H1 (cell line): ENCODE results near the gene DACH2.

Source experiments
- ATF2 ChIP-seq: IDR thresholded peaks from 2 replicates; pipeline ENCODE4 v1.6.1; 2012; ENCODE audit warnings: low read length, inconsistent platforms
- CBX8 ChIP-seq: fragments of 300-800, 300-1000 bp; sonication (generic); IDR thresholded peaks from 2 replicates; pipeline ENCODE4 v1.7.1; 2016; ENCODE audit warnings: low read depth, low read length, borderline replicate concordance
- CHD2 ChIP-seq: IDR thresholded peaks from 2 replicates; pipeline ENCODE4 v1.6.1; 2012; ENCODE audit warnings: low read length, improper control_type of control experiment
- CTCF ChIP-seq, 3 experiments: IDR thresholded peaks; 1 replicate in 2 of 3; 2 replicates in 1 of 3; pipeline versions ENCODE4 v1.5.1 to v1.6.1; 2011; ENCODE audit warnings: low read length in 3 of 3, mild to moderate bottlenecking in 3 of 3, inconsistent platforms in 2 of 3, low read depth in 1 of 3, moderate library complexity in 1 of 3; ENCODE audit not compliant: insufficient read depth in 1 of 3; ENCODE audit errors: control extremely low read depth in 1 of 3
- EZH2 ChIP-seq: fragments of 200-600 bp; sonication (generic); IDR thresholded peaks from 2 replicates; pipeline ENCODE4 v1.7.1; 2012; ENCODE audit warnings: low read depth, mild to moderate bottlenecking, moderate library complexity, low read length, inconsistent platforms; ENCODE audit not compliant: severe bottlenecking
- GTF2F1 ChIP-seq: IDR thresholded peaks from 2 replicates; pipeline ENCODE4 v1.6.1; 2012; ENCODE audit warnings: low read depth, low read length, improper control_type of control experiment, borderline replicate concordance
- HDAC2 ChIP-seq, 2 experiments: fragments of 300-600 bp in 1 of 2; sonication (generic) in 1 of 2; IDR thresholded peaks; 2 replicates each; pipeline ENCODE4 v1.6.1; 2011 to 2012; ENCODE audit warnings: low read depth in 2 of 2, low read length in 2 of 2, mild to moderate bottlenecking in 2 of 2, moderate library complexity in 2 of 2, borderline replicate concordance in 1 of 2, inconsistent platforms in 1 of 2
- POLR2AphosphoS5 ChIP-seq: IDR thresholded peaks from 2 replicates; pipeline ENCODE4 v1.6.1; 2011; ENCODE audit warnings: low read depth, low read length
- RAD21 ChIP-seq, 2 experiments: IDR thresholded peaks in 1 of 2; conservative IDR thresholded peaks in 1 of 2; 2 replicates each; pipeline ENCODE4 v1.6.1; 2011; ENCODE audit warnings: low read depth in 2 of 2, low read length in 2 of 2, improper control_type of control experiment in 1 of 2, inconsistent platforms in 1 of 2, mild to moderate bottlenecking in 1 of 2, moderate library complexity in 1 of 2
- SIN3A ChIP-seq, 2 experiments: IDR thresholded peaks in 1 of 2; conservative IDR thresholded peaks in 1 of 2; 2 replicates each; pipeline ENCODE4 v1.6.1; 2011 to 2012; ENCODE audit warnings: low read length in 2 of 2, improper control_type of control experiment in 1 of 2, low read depth in 1 of 2, mild to moderate bottlenecking in 1 of 2
- TCF12 ChIP-seq: IDR thresholded peaks from 2 replicates; pipeline ENCODE4 v1.6.1; 2011; ENCODE audit warnings: low read depth, mild to moderate bottlenecking, low read length
- YY1 ChIP-seq: IDR thresholded peaks from 2 replicates; pipeline ENCODE4 v1.6.1; 2011; ENCODE audit warnings: low read depth, mild to moderate bottlenecking, low read length

- TF ChIP-seq CTCF (IDR thresholded peaks at IDR 0.05; ENCODE audit: control extremely low read depth in 1 of 3, insufficient read depth in 1 of 3, low read depth in 1 of 3, low read length in 3 of 3) (peak in 1 of 3 experiments; percentile 7; a peak in 2 of 4 replicates), HDAC2 (IDR thresholded peaks at IDR 0.05; ENCODE audit: borderline replicate concordance in 1 of 2, low read depth in 2 of 2, low read length in 2 of 2) (no peak), POLR2AphosphoS5 (no peak), TCF12 (no peak), GTF2F1 (no peak), SIN3A (conservative IDR thresholded peaks at IDR 0.05 in 1 of 2, IDR thresholded peaks at IDR 0.05 in 1 of 2; ENCODE audit: low read depth in 1 of 2, low read length in 2 of 2) (no peak), ATF2 (no peak), CHD2 (no peak), YY1 (no peak), EZH2 (no peak), RAD21 (IDR thresholded peaks at IDR 0.05 in 1 of 2, conservative IDR thresholded peaks at IDR 0.05 in 1 of 2; ENCODE audit: low read depth in 2 of 2, low read length in 2 of 2) (peak in 1 of 2 experiments; percentile 27; a peak in 2 of 4 replicates), CBX8 (no peak)
Measured at GRCh38 chrX:86133761-86134160, 14.5 kb upstream of the DACH2 start.
